Right kidney (tissue), 1 donor: ENCODE measurements around the gene ACOT7.
A peak's percentile ranks its signal among the peaks of the same experiment; 100 is the strongest.

Source experiments
- DNase-seq: peaks from one replicate; pipeline ENCODE4 v3.0.0-alpha.2; 2016

ACOT7 gene

DNA sequence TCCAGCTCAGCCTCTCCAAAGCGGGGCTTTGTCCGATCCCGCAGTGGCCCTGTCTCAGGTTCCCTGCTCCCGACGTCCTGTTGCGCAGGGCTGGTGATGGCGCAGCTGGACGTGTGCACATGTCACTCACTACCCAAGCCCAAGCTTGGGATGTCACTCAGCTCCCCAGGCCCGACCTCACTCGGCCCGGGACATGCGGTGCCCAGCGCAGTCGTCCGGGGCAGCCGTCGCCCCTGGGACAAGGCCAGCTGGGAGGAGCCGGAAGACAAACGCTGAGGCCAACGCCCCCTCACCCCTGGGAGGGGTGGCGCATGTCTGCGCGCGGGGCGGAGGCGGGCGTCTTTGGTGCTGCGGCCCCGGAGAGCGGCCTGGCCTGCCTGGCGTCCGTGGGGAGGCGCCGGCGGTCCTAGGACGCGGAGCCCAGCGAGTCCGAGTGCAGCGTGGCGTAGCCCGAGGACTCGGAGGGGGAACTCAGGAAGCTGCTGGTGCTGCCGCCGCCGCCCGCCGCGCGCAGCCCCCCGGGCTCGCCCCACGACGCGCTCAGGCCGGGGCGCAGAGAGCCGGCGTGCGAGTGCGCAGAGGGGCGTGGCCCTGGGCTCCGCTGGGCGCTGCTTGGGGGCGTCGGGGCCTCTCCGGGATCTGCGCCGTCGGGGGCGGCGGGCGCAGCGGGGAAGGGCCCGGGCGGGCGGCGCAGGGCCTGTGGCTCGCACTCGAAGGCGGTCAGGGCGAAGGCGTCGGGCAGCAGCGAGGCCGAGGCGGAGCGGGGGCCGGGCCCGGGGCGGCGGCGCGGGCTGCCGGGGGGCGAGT, 144.4 kb downstream of the ACOT7 start:
- DNase-seq, result peak; percentile 66

DNA sequence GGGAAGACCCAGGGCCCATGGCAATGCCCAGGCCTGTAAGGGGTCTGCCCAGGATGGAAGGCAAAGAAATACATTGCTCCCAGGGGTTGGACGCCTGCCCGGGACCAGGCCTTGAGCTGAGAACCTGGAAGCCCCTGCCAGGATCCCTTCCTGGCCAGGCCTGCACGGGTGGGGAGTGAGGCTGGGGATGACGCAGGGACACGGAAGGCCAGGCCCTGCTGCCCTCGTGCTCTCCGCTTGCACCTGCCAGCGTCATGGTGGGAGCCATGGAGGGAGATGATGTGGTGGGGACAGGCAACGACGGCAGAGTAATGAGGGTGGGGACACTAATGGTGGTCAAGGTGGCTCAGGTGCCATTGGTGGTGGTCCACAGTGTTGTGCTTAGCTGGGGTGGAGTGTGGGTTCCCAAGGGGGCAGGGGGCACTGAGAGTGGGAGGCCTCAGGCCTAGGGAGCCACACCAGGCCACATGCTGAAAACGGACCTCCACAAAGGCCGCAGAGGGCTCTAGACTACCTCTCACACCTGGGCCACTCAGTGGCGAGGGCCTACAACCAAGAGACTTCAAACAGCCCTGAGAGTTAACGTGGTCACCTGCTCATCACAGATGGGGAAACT, 145.3 kb downstream of the ACOT7 start:
- DNase-seq, result no peak

DNA sequence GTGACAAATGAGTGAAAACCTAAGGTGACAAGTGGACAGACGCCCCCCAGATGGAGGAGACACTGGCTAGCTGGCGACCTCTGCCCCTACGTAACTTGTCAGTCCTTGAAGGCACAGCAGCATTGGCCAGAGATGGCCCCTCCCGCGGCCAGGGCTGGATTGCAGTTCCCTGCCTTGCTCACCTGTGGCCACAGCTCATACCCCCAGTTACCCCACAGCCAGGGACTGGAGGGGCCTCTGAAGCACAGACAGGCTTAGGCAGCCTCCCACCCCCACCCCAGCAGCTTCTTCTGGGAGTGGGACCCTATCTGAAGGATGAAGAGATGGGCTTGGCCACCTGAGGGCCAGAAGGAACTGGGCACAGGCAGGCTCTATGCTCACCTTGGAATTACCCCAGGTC, 145.9 kb downstream of the ACOT7 start:
- no peak for DNase-seq

GRCh38 chr1:6246497-6247467, 146.8 kb downstream of the ACOT7 start:
- peak; percentile 70 for DNase-seq

DNA sequence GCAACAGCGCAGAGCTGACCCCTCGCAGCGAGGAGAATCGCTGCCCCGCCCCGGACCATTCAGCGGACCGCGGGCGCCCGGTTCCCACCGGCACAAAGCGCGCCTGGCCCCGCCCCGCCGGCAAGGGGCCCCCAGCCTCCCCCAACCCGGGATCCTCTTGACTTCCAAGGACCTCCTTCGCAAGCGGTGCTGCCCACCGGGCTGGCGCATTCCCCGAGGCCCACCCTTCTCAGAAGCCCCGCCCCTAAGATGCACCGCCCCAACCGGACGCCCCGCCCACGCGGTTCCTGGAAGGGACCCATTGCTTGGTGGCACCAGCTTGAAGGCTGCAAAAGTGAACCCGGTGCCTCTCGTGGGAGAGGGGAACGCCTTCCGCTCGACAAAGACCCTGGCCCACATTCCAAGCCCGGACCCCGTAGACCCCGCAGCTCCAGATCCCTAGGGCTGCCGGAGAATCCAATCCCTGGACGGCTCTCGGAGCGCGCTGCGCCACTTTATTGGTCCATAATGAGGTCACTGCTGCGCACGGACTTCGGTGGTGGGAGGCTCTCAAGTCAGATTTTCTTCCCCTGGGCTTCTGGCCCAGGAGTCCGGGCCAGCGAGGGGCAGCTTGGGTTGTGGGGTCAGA, 147.6 kb downstream of the ACOT7 start:
- DNase-seq, result no peak

GRCh38 chr1:6245086-6245868, 148.3 kb downstream of the ACOT7 start:
- DNase-seq, result peak; percentile 85

GRCh38 chr1:6244401-6245049, 149.0 kb downstream of the ACOT7 start:
- no peak for DNase-seq

- DNase-seq, result no peak
Measured at GRCh38 chr1:6243993-6244392, 149.6 kb downstream of the ACOT7 start, which contains the start of gene HES3. Gene HES3 (plus strand): TSS chr1:6244179. CDS start chr1:6244366, 187 bp downstream.

GRCh38 chr1:6243053-6243834, 150.3 kb downstream of the ACOT7 start:
- no peak for DNase-seq

DNA sequence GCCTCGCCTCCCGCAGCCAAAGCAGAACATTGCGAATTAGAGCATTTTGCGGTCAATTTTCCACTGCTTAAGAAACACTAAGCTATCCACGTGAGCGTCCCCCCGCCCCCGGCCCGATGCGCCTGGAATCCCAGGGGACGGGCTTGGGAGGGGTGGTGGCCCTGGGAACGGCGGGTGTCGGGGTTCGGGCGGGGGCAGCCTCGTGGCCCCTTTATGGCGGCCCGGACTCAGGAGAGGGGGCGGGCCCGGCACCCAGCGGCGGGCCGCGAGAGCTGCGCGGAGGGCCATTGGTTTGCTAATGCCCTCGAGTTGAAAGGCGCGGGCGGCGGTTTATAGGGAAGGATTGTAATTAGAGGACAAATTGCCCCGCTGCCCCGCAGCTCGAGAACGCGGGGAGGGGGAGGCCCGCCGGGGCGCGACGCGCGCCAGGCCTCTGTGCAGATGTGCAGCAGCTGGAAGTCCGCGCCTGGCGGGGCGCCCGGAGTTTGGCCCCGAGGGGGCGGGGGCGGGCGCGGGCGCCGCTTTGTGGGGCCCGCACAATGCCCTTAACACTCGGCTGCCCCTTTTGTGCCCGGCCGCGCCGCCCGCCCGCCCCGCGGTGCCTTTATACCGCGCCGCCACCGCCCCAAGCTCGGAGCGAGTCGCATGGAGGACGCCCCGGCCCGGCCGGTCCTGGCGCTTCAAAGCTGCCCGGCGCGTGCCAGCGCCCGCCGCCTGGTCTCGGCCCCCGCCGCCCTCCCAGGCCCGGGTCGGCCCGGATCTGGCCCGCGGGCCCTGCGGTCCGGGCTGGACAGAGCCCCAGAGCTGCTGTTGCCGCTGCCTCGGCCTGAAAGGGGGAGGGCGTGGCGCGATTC, 151.5 kb downstream of the ACOT7 start:
- DNase-seq, result peak; percentile 53

- no peak for DNase-seq
Measured at GRCh38 chr1:6241107-6241886, 152.3 kb downstream of the ACOT7 start.

- no peak for DNase-seq
Measured at GRCh38 chr1:6239950-6240768, 153.4 kb downstream of the ACOT7 start.

GRCh38 chr1:6239213-6239752, 154.3 kb downstream of the ACOT7 start:
- DNase-seq, result no peak

DNA sequence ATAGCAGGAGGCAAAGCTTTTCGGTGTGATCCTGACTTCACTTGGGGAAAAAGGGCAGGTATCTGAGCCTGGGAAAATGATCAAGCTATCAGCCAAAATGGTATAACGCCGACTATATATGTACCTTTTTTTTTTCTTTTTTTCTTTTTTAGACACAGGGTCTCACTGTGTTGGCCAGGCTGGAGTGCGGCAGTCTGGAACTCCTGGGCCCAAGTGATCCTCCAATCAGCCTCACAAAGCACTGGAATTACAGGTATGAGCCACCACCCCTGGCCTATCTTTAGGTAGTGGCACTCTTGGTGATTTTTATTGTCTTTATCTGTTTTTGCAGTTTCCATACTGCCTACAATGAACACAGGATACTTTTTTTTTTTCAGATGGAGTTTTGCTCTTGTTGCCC, 156.5 kb downstream of the ACOT7 start:
- no peak for DNase-seq

- no peak for DNase-seq
Measured at GRCh38 chr1:6235296-6235677, 158.3 kb downstream of the ACOT7 start.

DNA sequence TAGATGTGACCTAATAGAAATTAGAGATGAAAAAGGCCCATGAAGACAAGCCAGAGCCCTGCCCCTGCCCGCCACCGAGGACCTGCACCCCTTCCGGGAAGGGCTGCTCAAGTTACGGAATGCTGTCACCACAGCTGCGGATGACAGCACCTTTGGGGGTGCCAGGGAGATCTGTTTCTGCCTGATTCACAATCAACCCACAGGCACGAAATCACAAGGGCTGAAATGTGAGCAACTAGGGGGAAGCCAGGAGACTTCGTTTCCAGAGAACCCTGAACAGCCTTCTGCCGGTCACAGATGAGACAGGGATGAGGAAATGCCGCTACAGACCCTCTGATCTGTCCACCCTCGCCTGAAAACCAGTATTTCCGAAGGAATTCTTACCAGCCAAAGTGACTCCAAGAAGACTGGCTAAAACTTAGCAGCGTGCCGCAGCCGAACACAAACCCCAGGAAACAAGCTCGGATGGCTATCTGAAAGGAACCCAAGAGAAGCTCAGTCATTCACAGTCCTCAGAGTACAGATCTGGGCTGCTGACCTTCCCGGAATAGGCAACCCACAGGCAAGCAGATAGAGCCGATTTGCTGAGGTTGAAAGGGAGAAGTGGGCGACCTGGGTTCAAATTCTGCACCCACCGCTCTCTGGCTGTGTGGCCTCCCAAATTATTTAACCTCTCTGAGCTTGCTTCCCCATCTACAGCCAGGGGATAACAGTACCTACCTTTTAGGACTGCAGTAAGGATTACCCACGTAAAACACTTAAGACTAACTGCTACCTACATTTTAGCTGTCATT, 158.9 kb downstream of the ACOT7 start:
- DNase-seq, result no peak
